IMR-90 (cell line): ENCODE measurements around the gene AHNAK. TPM values are rescaled to one million over a fixed set of nuclear protein-coding genes. Genes with fewer than 3 reads are reported as not detected.
A peak's percentile ranks its signal among the peaks of the same experiment; 100 is the strongest.

Experiments used
- ATAC-seq: fragments of 200-7000 bp; cut with Tn5 transposase; 2 replicates; pipeline ENCODE4 v1.9.1; 2020; ENCODE audit warnings: low read depth, mild to moderate bottlenecking, moderate library complexity
- BruUV-seq: library from RNA; stranded (reverse); fragments of 400-500 nt; replicated peaks from 2 replicates; lab custom pipeline; 2021; lab: Mats Ljungman, UMichigan
- CTCF ChIA-PET: fragments of 300-600 bp; formaldehyde crosslinking; extraction: SDS; loops from one replicate; lab custom pipeline; 2021; ENCODE audit warnings: antibody characterized with exemption; lab: Yijun Ruan, JAX
- POLR2A ChIA-PET: fragments of 300-600 bp; sonication (Branson Sonifier 250); formaldehyde crosslinking; loops from one replicate; lab custom pipeline; 2022; ENCODE audit warnings: antibody characterized with exemption; ENCODE audit not compliant: unreplicated experiment; lab: Charles Lee
- DNase-seq: peaks from one replicate; pipeline ENCODE4 v3.0.0; 2013
- H2AFZ ChIP-seq: replicated peaks from 2 replicates; pipeline ENCODE3; 2013; ENCODE audit warnings: low read length, mild to moderate bottlenecking; ENCODE audit not compliant: poor library complexity
- H2AK5ac ChIP-seq: 2 replicates; pipeline ENCODE4 v1.6.1; 2013; ENCODE audit warnings: low read depth, low read length, inconsistent platforms
- H2AK9ac ChIP-seq: replicated peaks from 2 replicates; pipeline ENCODE3; 2013; ENCODE audit warnings: mild to moderate bottlenecking, low read depth, low read length, moderate library complexity; ENCODE audit not compliant: poor library complexity
- H2BK120ac ChIP-seq: 2 replicates; pipeline ENCODE4 v1.6.1; 2013; ENCODE audit warnings: low read depth, low read length, inconsistent platforms
- H2BK15ac ChIP-seq: 3 replicates; pipeline ENCODE4 v1.6.1; 2013; ENCODE audit warnings: low read depth, low read length, inconsistent platforms
- H2BK20ac ChIP-seq: 2 replicates; pipeline ENCODE4 v1.6.1; 2013; ENCODE audit warnings: low read depth, mild to moderate bottlenecking, inconsistent platforms, low read length, moderate library complexity
- H2BK5ac ChIP-seq: 2 replicates; pipeline ENCODE4 v1.6.1; 2013; ENCODE audit warnings: mild to moderate bottlenecking, low read depth, low read length, inconsistent platforms; ENCODE audit not compliant: poor library complexity, severe bottlenecking
- H3K14ac ChIP-seq: replicated peaks from 2 replicates; pipeline ENCODE4 v1.6.1; 2013; ENCODE audit warnings: low read depth, low read length, inconsistent platforms
- H3K18ac ChIP-seq: 2 replicates; pipeline ENCODE4 v1.6.1; 2013; ENCODE audit warnings: low read depth, low read length, control low read depth
- H3K23ac ChIP-seq: 2 replicates; pipeline ENCODE4 v1.6.1; 2013; ENCODE audit warnings: low read depth, low read length, inconsistent platforms
- H3K27ac ChIP-seq: 2 replicates; pipeline ENCODE4 v1.5.1; 2013; ENCODE audit warnings: mild to moderate bottlenecking, control low read depth, low read length; ENCODE audit not compliant: insufficient read depth
- H3K27me3 ChIP-seq: 2 replicates; pipeline ENCODE4 v1.6.1; 2013; ENCODE audit warnings: low read length; ENCODE audit not compliant: control insufficient read depth, insufficient read depth
- H3K36me3 ChIP-seq: 2 replicates; pipeline ENCODE4 v1.6.1; 2013; ENCODE audit warnings: low read length, mixed read lengths; ENCODE audit not compliant: control insufficient read depth, insufficient read depth
- H3K4ac ChIP-seq: 2 replicates; pipeline ENCODE4 v1.6.1; 2013; ENCODE audit warnings: low read depth, low read length, inconsistent platforms
- H3K4me1 ChIP-seq: 2 replicates; pipeline ENCODE4 v1.6.1; 2013; ENCODE audit warnings: low read length, mixed read lengths; ENCODE audit not compliant: control insufficient read depth, insufficient read depth
- H3K4me2 ChIP-seq: 2 replicates; pipeline ENCODE4 v1.6.1; 2013; ENCODE audit warnings: low read depth, mild to moderate bottlenecking, control low read depth, low read length, moderate library complexity
- H3K4me3 ChIP-seq: 2 replicates; pipeline ENCODE4 v1.5.1; 2013; ENCODE audit warnings: low read depth, mild to moderate bottlenecking, control low read depth, low read length, moderate library complexity; ENCODE audit not compliant: insufficient read depth
- H3K56ac ChIP-seq: 2 replicates; pipeline ENCODE4 v1.6.1; 2013; ENCODE audit warnings: low read length, inconsistent platforms; ENCODE audit not compliant: insufficient read depth; ENCODE audit errors: extremely low read depth
- H3K79me1 ChIP-seq, 2 experiments: 2 replicates each; pipeline ENCODE4 v1.6.1; 2013; ENCODE audit warnings: low read length in 2 of 2, inconsistent platforms in 1 of 2, low read depth in 1 of 2
- H3K9ac ChIP-seq: 2 replicates; pipeline ENCODE4 v1.6.1; 2013; ENCODE audit warnings: low read depth, low read length, control low read depth
- H3K9me1 ChIP-seq: 2 replicates; pipeline ENCODE4 v1.6.1; 2013; ENCODE audit warnings: low read length, inconsistent platforms; ENCODE audit not compliant: insufficient read depth
- H3K9me3 ChIP-seq: 2 replicates; pipeline ENCODE4 v1.6.1; 2013; ENCODE audit warnings: low read length; ENCODE audit not compliant: control insufficient read depth, insufficient read depth
- H4K20me1 ChIP-seq: 2 replicates; pipeline ENCODE4 v1.6.1; 2013; ENCODE audit warnings: low read length, inconsistent platforms; ENCODE audit not compliant: insufficient read depth
- H4K5ac ChIP-seq: 2 replicates; pipeline ENCODE4 v1.6.1; 2013; ENCODE audit warnings: mild to moderate bottlenecking, low read depth, low read length, control low read depth
- H4K8ac ChIP-seq, 2 experiments: 2 replicates each; pipeline ENCODE4 v1.6.1; 2013; ENCODE audit warnings: low read depth in 2 of 2, low read length in 2 of 2, control low read depth in 1 of 2, inconsistent platforms in 1 of 2
- H4K91ac ChIP-seq: 2 replicates; pipeline ENCODE4 v1.6.1; 2013; ENCODE audit warnings: low read depth, low read length, inconsistent platforms; ENCODE audit not compliant: insufficient read depth
- CHD1 ChIP-seq: IDR thresholded peaks from 2 replicates; pipeline ENCODE4 v1.6.1; 2012; ENCODE audit warnings: low read depth, low read length, improper control_type of control experiment
- ELK1 ChIP-seq: fragments of 150-350 bp; IDR thresholded peaks from 2 replicates; pipeline ENCODE4 v1.6.1; 2016; ENCODE audit warnings: low read depth, mild to moderate bottlenecking, low read length, moderate library complexity, borderline replicate concordance
- FOS ChIP-seq: fragments of 150-350 bp; IDR thresholded peaks from 2 replicates; pipeline ENCODE4 v1.6.1; 2016; ENCODE audit warnings: low read depth, low read length
- MAZ ChIP-seq: IDR thresholded peaks from 2 replicates; pipeline ENCODE4 v1.6.1; 2012; ENCODE audit warnings: low read depth, mild to moderate bottlenecking, low read length, improper control_type of control experiment, moderate library complexity, borderline replicate concordance
- MXI1 ChIP-seq: IDR thresholded peaks from 2 replicates; pipeline ENCODE4 v1.6.1; 2012; ENCODE audit warnings: low read depth, mild to moderate bottlenecking, low read length, moderate library complexity, borderline replicate concordance
- NFE2L2 ChIP-seq: fragments of 150-350 bp; IDR thresholded peaks from 2 replicates; pipeline ENCODE4 v1.6.1; 2016; ENCODE audit warnings: low read depth, mild to moderate bottlenecking, low read length
- POLR2A ChIP-seq: IDR thresholded peaks from 2 replicates; pipeline ENCODE4 v1.6.1; 2012; ENCODE audit warnings: mild to moderate bottlenecking, low read depth, low read length
- RAD21 ChIP-seq: IDR thresholded peaks from 2 replicates; pipeline ENCODE4 v1.6.1; 2012; ENCODE audit warnings: low read length, improper control_type of control experiment
- RCOR1 ChIP-seq: IDR thresholded peaks from 2 replicates; pipeline ENCODE4 v1.6.1; 2012; ENCODE audit warnings: mild to moderate bottlenecking, low read length, improper control_type of control experiment; ENCODE audit not compliant: insufficient replicate concordance
- RFX5 ChIP-seq: IDR thresholded peaks from 2 replicates; pipeline ENCODE4 v1.8.0; 2012; ENCODE audit warnings: low read depth, mild to moderate bottlenecking, low read length, moderate library complexity
- SMC3 ChIP-seq: fragments of 150-350 bp; IDR thresholded peaks from 2 replicates; pipeline ENCODE4 v1.6.1; 2016; ENCODE audit warnings: low read depth, mild to moderate bottlenecking, antibody characterized with exemption, low read length, moderate library complexity
- USF2 ChIP-seq: fragments of 150-350 bp; IDR thresholded peaks from 2 replicates; pipeline ENCODE4 v1.6.1; 2017; ENCODE audit warnings: mild to moderate bottlenecking, antibody characterized with exemption, low read length, low read depth
- WGBS, 2 experiments: methylation state at CpG; one replicate each; pipeline versions ENCODE4 v1.1.5 to v1.1.7; 2013; ENCODE audit warnings: missing lambda C conversion rate in 2 of 2; ENCODE audit not compliant: insufficient read length in 1 of 2; ENCODE audit errors: extremely low coverage in 2 of 2; 5-methylcytosine and 5-hydroxymethylcytosine counted together
- dilution Hi-C: fragments of 300-500 bp; cut with HindIII; formaldehyde crosslinking; loops from one replicate; pipeline ENCODE4 v1.14.3; 2018; ENCODE audit warnings: low sequenced_read_pairs; ENCODE audit not compliant: unreplicated experiment
- in situ Hi-C: fragments of 300-500 bp; cut with MboI; formaldehyde crosslinking; loops from 3 replicates; pipeline ENCODE4 v1.14.3; 2019; ENCODE audit warnings: low sequenced_read_pairs, inconsistent platforms, mixed read lengths
- intact Hi-C: fragments of 100-400 bp; cut with micrococcal nuclease; formaldehyde crosslinking; loops from 2 replicates; pipeline ENCODE4 v1.10.0; 2022
- polyA plus RNA-seq, 3 experiments: library from polyadenylated mRNA; depleted of rRNA; stranded (reverse); fragments of >200 nt; gene quantifications; 2 replicates each; pipeline ENCODE4 v1.2.3, GENCODE V29; 2012; ENCODE audit warnings: low replicate concordance in 1 of 3
- total RNA-seq: library from RNA; depleted of rRNA; stranded (reverse); fragments of >200 nt; gene quantifications from 2 replicates; pipeline ENCODE4 v1.2.3, GENCODE V29; 2012
- TF ChIP-seq, protein P1 (sequence below): conservative IDR thresholded peaks from 2 replicates; pipeline ENCODE4 v1.5.1; 2012; ENCODE audit warnings: mild to moderate bottlenecking, low read depth, low read length, improper control_type of control experiment

AHNAK gene
- total and polyA plus RNA-seq, 2 of the 4 experiments (the other 2 are of a cell fraction) = 95.1 to 695 TPM

DNA sequence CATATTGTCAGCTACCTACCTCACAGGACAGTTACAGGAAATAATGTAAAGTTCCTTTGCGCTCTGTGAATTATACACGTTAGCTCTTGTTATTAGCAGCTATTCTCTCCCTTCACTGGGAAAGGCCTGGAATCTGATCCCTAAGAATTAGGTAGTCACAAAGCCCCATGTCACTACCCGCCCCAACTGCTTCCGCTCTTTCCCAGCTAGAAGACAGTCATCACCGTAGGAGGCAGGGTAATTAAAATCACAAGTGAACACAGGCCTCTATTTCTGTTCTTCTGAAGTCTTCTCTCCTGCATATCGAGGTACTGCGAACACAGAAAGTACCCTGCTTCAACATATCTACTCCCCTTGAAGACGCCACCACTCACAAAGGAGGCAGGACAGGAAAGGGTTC lies 12.6 kb upstream of the AHNAK start:
- no peak overlapping the region for H3K4me3 ChIP-seq
- peaks cover 21 to 46% of the 10 kb centered on the region in 2 experiments for H3K79me1 ChIP-seq
- no peak overlapping the region for H3K18ac ChIP-seq
- no peak overlapping the region for H2BK15ac ChIP-seq
- H3K9ac ChIP-seq = no peak overlapping the region
- 0 out of 2 replicates have a peak overlapping the region, but pooled peaks have one; percentile 7 for H3K23ac ChIP-seq
- H2BK120ac ChIP-seq = no peak overlapping the region
- H2AK5ac ChIP-seq = peak overlapping the region; percentile 6; the same call in 1 of the 2 replicates
- peak overlapping the region; percentile 0 for H2BK5ac ChIP-seq
- peaks cover 27% of the 10 kb centered on the region for H3K4me1 ChIP-seq
- peaks cover 20% of the 10 kb centered on the region for H3K9me1 ChIP-seq
- dilution Hi-C loops = no loop called here
- no peak overlapping the region for H4K91ac ChIP-seq
- no peaks in the 10 kb centered on the region for H3K9me3 ChIP-seq
- H4K8ac ChIP-seq = no peak overlapping the region
- no peak overlapping the region for H2AK9ac ChIP-seq
- in situ Hi-C loops = loop anchor here (5.0 kb wide), 1 partner anchor 162 kb away; no protein-coding TSS in a partner anchor
- no peak overlapping the region for H3K56ac ChIP-seq
- WGBS, 2 experiments = no CpG with 5 or more reads among the region's 8 CpGs
- intact Hi-C loops = no loop called here
- POLR2A ChIA-PET = no interaction called here
- no peak overlapping the region for H2BK20ac ChIP-seq
- no peak overlapping the region for H2AFZ ChIP-seq
- no peak overlapping the region for H3K4me2 ChIP-seq
- H3K27me3 ChIP-seq = no peaks in the 10 kb centered on the region
- peaks cover 29% of the 10 kb centered on the region for H3K36me3 ChIP-seq
- DNase-seq (no peak), ATAC-seq (no peak)
- H3K14ac ChIP-seq = no peak overlapping the region
- peaks cover 37% of the 10 kb centered on the region for H4K20me1 ChIP-seq
- H3K27ac ChIP-seq = no peak overlapping the region
- H3K4ac ChIP-seq = peak overlapping the region; percentile 13; the same call in 1 of the 2 replicates
- TF ChIP-seq RAD21 (no peak), CHD1 (no peak), FOS (no peak), ELK1 (no peak), RFX5 (no peak), MAZ (no peak), USF2 (no peak), POLR2A (no peak), NFE2L2 (no peak), RCOR1 (no peak), SMC3 (no peak), MXI1 (no peak)
- TF ChIP-seq, protein P1, sequence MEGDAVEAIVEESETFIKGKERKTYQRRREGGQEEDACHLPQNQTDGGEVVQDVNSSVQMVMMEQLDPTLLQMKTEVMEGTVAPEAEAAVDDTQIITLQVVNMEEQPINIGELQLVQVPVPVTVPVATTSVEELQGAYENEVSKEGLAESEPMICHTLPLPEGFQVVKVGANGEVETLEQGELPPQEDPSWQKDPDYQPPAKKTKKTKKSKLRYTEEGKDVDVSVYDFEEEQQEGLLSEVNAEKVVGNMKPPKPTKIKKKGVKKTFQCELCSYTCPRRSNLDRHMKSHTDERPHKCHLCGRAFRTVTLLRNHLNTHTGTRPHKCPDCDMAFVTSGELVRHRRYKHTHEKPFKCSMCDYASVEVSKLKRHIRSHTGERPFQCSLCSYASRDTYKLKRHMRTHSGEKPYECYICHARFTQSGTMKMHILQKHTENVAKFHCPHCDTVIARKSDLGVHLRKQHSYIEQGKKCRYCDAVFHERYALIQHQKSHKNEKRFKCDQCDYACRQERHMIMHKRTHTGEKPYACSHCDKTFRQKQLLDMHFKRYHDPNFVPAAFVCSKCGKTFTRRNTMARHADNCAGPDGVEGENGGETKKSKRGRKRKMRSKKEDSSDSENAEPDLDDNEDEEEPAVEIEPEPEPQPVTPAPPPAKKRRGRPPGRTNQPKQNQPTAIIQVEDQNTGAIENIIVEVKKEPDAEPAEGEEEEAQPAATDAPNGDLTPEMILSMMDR = no peak
- CTCF ChIA-PET = interaction anchor here (1.0 to 2.7 kb wide), 2 partner anchors 17 to 164 kb away, joined by 4 to 8 read pairs; no protein-coding TSS in a partner anchor
- no TSS peak for BruUV-seq
- no peak overlapping the region for H4K5ac ChIP-seq
